GM12873 (cell line): ENCODE data around the gene MCF2L2.

Experiments used
- CTCF ChIP-seq: IDR thresholded peaks from 2 replicates; pipeline ENCODE4 v1.5.1; 2012; ENCODE audit warnings: low read depth, mild to moderate bottlenecking, moderate library complexity, low read length, control low read depth; ENCODE audit not compliant: insufficient read depth; ENCODE audit errors: missing control alignments

MCF2L2 gene

GRCh38 chr3:183244219-183244618, 184.2 kb downstream of the MCF2L2 start:
- no peak for TF ChIP-seq CTCF

- no peak for TF ChIP-seq CTCF
Observed at GRCh38 chr3:183242431-183242830, 186.0 kb downstream of the MCF2L2 start.

DNA sequence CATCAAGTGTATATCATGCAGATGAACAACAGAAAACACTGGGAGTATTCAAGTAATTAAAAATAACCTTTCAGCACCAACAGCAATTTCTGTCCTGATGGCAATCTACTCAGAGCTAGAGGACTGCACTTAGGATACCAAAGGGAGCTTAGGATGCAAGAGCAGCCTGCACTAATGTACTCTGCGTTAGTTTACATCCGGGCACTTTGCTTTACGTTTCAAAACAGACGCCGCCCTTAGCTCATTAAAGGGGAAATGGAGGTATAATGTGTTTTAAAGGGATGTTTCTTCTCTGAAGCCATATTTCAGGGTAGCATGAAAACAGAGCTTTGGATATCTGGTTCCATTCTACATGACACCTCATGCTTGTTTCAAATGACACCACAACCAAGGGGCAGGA, 189.4 kb downstream of the MCF2L2 start:
- no peak for TF ChIP-seq CTCF

GRCh38 chr3:183233966-183234365, 194.5 kb downstream of the MCF2L2 start:
- no peak for TF ChIP-seq CTCF

DNA sequence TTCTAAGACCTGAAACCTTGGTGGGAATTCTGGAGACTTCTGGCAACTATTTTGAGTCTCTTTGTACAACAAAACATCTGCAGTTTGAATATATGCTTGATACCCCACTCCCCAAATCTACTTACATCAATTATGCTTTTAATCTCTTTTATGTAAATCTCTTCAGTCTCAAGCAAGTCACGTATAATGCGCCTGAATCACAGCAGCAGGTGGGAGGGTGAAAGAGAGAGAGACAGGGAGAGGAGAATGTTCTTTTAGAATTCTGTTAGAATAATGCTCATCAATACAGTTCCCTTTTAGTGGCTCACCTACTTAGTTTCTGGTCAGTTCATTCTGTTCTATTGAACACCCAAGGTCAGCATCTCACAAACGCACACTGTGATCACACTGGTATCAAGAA, 197.6 kb downstream of the MCF2L2 start:
- TF ChIP-seq CTCF, result no peak

GRCh38 chr3:183229178-183229577, 199.2 kb downstream of the MCF2L2 start:
- no peak for TF ChIP-seq CTCF

DNA sequence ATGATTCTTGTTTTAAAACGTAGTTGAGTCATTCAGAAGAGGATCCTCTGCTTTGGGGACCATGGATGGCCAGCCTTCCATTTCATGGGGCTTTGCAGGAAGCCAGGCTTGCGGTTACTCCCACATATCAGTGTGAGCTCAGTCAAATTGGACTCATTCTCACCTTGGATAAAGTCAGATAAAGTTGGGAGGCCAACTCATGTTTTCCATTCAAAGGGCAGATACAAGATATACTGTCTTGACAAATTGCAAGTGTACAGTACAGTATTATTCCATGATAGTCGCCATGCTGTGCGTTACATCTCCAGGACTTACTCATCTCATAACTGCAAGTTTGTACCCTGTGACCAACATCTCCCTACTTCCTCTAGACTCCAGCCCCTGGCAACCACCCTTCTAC, 200.8 kb downstream of the MCF2L2 start:
- no peak for TF ChIP-seq CTCF
